Globus pallidus (tissue), 1 donor: ENCODE results near the gene CLIC3.
"Not testable (repeated sequence)": the region's sequence is repeated elsewhere in the genome, so short reads cannot be mapped to it uniquely, and the experiment has no call there.

Source experiments
- DNase-seq: peaks from one replicate; pipeline ENCODE4 v3.0.0-alpha.2; 2015; ENCODE audit warnings: low spot score

Gene CLIC3

DNA sequence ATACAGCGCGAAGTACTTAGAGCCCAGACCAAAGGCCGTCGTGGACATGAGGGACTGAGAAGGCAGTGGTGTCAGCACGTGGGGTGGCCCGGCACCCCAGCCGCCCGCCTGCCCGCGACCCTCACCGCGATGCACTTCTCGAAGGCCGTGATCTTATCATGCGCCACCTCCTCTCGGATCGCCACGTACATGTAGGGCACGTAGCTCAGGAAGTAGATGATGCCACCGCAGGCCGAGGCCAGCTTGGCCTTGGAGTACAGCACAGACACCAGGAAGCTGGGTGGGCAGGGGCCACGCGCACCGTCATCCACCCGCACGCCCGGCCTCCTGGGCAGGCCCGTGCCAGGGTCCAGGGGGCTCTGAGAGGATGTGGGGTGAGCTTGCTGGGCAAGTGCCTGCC is 20.7 kb upstream of the CLIC3 start:
- DNase-seq, result no peak

DNA sequence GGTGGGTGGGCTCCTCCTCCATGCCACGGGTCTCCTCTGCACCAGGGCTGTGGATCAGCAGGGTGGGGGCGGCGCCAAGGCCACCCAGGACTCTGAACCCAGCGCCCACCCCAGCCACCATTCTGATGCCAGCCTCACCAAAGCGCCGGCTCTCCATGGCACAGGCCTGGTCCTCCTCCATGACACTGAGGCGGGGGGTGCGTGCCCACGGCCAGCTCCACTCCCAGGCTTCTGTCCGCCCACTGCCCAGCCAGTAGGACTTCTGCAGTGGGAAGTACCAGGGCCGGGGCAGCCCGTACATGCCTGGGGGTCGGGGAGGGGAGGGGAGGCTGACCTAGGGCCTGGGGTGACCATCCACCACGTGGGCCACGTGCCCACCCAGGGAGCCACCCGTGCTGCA is 20.1 kb upstream of the CLIC3 start:
- DNase-seq, result no peak

DNA sequence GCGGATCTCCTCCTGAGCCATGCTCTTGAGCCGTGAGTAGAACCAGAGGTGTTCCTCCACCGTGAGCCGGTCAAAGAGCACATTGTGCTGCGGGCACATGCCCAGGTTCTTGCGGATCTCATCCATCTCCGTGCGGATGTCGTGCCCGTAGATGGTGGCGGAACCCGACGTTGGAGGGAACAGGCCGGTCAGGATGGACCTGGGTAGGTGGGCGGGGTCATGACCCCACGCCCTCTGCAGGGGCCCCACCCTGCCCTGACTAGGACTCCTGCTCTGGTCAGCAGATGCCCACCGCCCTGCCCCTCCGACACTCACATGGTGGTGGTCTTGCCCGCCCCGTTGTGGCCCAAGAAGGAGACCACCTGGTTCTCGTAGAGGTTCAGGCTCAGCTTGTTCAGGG is 19.6 kb upstream of the CLIC3 start:
- DNase-seq, result no peak

DNA sequence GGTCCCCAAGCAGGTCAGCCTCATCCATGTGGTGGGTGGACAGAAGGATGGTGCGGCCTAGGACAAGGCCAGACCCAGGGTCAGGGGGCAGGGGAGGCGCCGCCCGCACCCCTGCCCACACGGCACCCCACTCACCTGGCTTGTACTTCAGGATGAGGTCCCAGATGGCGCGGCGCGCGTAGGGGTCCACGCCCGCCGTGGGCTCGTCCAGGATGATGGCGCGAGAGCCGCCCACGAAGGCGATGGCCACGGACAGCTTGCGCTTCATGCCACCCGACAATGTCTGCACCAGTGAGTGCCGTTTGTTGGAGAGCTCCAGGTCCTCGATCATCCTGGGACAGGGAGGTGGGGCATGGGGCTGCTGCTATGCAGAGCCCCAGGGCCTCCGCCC is 19.2 kb upstream of the CLIC3 start:
- DNase-seq, result no peak

DNA sequence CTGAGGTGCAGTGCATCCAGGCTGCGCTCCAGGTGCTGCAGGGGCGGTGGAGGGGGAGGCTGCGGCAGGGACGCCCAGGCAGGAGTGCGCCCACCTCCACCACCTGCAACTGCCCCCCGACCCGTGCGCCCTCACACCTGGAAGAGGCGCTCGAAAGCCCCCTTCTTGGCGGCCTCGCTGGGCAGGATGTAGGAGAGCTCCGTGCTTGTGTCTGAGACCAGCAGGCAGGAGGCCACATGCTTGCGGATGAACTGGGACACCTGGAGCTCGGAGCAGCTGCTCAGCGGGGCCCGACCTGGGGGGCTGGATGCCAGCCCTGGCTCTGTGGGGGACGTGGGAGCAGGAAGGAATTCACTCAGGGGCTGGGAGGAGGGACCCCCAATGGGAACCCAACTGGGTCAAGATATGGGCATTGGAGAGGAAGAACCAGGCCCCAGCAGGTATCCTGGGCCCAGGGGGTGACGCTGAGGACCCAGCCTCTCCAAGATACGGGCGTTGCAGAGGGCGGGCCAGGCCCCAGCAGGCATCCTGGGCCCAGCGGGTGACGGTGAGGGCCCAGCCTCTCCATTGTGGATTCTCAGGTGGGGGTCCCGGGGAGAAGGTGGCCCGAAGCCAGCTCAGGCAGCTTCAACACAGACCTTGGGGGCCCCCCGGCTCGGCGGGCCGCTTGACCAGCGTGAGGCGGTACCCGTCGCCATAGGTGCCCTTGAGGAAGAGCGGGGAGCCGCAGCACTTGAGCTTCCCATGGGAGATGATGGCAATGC is 18.6 kb upstream of the CLIC3 start:
- no peak for DNase-seq

DNA sequence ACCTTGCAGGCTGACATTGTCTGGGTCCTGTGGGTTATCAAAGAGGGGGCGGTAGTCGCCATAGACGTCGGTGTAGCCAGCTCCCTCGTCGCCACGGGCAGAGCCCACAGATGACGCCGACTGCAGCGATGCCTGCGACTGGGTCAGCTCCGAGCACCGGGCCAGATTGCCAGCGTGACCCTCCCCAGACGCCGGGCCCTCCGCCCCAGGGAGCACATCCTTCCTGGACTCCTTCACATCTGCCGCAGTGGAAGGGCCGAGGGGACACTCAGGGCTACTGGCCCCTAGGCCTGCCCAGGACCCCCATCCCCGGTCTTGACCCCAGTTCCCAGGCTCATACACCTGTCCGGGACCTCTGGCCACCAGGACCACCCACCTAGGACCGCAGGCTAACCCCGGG is 17.8 kb upstream of the CLIC3 start:
- no peak for DNase-seq

DNA sequence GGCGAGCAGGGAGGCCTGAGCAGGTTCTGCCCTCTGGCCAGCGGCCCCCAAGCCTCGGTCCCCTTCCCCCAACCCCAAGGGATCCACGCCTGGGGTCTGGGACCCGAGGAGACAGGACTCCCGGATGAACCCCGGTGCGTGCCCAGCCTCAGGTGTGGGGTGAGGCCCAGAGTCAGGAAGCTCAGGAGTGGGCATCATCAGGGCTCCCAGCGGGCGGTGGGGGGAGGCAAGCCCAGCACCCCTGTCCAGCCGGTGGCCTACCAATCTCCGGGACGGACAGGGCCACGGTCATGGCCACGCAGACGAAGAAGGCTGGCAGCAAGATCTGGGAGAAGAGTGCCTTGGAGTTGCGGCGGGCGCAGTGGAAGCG is 17.2 kb upstream of the CLIC3 start:
- DNase-seq, result no peak

DNA sequence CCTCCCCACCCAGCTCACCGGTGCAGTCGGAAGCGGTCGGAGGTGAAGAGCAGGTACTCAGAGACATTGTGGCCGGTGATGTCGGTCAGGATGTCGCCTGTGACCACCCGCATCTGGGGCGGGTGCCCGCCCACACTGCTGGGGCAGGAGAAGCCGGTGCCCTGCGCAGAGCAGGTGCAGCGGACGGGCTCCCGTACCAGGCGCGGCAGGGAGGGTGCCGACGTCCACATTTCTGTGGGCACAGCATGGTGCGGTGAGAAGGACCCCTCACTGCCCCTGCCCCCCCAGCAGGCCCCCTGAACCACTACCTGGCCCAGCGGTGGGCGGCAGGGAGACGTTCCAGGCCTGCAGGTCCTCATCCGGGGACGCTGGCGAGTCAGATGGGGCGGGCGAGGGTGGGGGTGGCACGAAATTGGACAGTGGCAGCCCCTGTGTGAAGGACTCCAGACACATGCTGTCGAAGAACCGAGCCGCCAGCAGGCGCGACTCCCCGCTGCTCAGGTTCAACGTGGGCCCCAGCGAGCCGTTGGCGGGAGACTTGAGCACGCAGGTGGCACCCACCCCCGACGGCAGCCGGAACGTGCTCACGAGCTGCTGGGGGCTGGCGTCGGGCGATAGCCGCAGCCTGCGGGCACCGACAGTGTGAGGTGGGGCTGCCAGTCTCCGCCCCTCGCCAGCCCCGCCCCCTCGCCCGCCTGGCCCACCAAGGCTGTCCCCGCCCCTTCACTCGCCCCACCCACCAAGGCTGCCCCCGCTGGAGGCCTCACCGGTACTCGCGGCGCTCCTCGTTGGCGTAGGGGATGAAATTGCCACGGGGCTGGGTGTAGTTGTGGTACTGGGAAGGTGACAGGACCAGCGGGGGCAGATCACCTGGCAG is 16.6 kb upstream of the CLIC3 start:
- DNase-seq, result no peak

DNA sequence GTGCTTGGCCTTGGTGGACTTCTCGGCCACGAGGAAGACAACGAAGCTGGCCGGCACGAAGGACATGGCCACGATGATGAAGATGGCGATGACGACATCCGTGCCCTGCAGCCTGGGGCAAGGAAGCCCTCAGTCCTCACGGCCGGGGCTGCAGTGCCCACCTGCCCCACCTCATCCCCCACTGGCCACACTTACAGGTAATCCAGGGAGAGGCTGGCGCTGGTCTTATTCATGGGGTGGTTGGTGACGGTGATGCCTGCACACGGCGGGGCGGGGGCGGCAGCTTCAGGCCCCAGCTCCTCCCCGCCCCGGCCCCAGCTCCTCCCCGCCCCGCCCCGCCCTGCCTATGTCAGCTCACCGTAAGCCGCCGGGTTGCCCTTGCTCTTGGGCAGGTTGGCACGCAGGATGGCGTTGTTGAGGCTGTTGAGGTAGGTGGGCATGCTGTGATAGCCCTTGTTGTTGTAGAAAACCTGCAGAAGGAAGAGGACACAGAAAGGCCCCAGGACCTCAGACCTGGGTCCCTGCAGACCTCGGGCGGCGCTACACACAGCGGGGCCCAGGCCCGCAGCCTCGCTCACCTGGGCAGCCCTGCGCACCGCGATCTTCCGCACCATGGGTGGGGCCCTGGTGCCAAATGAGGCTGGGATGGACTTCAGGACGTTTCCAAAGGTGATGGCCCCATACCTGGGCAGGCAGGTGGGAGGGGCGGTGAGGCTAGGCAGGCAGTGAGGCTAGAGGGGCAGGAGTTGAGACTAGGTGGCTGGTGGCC is 15.7 kb upstream of the CLIC3 start:
- no peak for DNase-seq

DNA sequence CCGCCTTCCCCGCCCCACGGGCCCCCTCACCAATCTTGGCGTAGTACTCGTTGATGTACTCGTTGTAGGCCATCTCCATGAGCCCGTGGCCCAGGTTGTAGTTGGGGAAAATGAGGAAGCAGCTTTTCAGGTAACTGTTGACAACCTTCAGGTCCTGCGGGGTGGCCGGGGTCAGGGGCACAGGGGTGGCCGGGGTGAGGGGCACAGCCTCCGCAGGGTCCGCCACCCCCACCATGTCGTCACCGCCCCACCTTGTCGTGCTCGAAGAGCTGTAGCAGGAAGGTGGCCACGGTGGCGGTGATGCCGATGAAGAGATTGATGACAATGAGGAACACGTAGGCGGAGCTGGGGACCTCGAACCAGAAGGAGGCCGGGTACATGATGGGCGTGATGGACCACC is 14.8 kb upstream of the CLIC3 start:
- no peak for DNase-seq

DNA sequence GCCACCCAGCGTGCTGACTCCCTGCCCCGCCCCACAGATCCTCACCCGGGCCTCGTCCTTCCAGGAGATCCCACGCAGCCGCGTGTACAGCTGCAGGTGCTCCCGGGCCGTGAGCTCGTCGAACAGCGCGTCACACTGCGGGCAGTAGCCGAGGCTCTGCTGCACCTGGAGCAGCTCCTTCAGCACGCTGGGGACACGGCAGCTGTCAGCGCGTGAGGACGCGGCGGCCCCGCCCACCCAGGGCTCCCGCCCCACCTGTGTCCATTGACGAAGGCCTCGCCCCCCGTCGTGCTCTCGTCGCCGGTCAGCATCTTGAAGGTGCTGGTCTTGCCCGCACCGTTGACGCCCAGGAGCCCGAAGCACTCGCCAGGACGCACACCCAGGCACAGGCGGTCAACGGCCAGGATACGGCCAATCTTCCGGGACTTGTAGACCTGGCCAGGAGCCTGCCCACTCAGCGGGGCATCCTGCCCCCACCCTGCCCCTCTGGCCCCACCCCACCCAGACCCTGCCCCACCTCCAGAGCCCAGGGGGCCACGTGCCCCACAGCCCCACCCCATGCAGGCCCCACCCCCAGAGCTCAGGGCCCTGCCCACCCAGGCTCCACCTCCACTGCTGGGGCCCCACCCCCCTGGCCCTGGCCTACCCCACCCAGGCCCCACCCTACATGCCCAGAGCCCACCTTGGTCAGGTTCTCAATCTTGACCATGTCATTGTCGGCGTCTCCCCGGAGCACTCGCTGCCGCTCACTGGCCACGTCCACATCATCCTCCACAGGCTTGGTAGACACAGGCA is 13.8 kb upstream of the CLIC3 start:
- no peak for DNase-seq

DNA sequence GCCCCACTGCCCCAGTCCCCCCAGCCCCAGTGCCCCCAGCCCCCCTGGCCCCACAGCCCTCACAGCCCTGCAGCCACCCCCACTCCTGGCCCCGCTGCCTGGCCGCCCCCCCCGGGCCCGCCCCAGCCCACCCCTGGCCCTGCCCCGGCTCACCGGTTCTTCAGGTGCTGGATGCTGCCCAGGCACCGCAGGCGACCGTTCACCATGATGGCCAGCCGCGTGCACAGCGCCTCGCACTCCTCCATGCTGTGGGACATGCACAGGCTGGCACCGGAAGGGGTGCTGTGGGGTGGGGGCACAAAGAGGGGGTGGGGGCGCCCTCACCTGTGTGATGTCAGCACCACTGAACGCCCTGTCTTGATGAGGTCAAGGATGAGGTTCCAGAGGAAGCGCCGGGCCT is 12.8 kb upstream of the CLIC3 start:
- DNase-seq, result no peak

DNA sequence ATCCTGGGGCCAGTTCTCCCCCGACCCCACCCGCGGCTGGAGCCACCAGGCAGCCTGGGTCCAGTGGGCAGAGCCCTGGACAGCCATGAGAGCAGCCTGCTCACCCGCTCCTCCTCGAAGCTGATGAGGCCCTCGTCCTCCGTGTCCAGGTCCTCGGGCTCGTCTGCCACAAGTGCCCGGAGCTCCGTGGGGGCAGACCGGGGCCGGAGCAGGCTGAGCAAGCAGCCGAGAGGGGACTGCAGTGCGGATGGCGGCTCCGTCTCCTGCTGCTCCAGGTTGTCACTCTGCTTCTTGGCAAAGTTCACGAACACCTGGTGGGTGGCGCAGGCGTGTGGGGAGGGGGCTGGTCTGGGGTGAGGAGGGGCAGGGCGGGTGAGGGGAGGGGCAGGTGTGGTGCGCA is 11.9 kb upstream of the CLIC3 start:
- no peak for DNase-seq

DNA sequence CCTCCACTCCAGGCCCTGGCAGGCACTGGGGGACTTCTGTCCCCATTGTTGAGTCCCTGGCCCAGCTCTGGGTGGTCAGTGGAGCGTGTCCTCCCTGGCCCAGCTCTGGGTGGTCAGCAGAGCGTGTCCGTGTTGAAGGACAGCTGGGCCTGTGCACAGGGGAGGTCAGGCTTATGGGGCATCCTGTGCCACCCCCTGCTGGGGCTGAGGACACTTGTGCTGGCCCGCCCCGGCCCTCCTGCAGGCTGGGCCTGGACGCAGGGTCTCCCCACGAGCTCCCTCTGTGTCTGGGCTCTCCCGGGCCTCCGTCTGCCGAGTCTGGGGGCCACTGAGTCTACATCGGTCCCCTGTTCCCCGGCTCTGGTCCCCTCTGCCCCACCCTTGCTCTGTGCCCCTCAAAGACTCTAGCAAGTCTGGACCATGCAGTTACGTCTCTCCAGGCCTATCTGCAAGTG is 11.5 kb upstream of the CLIC3 start:
- no peak for DNase-seq

DNA sequence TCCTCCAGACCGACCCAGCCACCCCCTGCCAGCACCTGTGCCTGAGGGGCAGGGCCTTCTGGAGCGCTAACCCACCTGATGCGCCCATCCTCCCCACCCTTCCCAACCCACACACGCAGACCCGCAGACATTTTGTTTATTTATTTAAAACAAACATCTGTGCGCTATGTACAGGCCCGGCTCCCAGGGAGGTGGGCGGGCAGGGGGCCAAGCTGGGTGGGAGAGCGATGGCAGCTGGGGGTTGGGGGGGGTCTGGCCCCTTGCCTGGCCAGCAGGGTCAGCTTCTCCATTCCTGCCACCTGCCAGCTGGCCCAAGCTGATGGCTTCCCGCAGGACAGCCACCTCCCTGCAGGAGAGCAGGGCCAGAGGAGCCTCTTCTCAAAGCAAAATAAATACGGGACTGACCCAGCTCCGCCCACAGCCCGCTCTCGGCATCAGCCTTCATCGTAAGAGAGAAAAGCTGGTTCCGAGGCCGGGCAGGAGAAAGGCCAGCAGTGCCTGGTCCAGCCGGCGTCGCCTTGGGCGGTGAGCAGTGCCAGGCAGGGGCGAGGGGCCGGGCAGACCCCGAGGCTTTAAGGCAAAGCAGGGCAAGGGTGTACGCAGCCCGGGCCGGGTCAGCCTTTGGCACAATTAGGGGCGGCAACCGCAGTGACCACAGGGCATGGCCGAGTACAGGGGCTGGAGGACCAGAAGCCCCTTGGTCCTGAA is 10.9 kb upstream of the CLIC3 start:
- DNase-seq, result no peak

DNA sequence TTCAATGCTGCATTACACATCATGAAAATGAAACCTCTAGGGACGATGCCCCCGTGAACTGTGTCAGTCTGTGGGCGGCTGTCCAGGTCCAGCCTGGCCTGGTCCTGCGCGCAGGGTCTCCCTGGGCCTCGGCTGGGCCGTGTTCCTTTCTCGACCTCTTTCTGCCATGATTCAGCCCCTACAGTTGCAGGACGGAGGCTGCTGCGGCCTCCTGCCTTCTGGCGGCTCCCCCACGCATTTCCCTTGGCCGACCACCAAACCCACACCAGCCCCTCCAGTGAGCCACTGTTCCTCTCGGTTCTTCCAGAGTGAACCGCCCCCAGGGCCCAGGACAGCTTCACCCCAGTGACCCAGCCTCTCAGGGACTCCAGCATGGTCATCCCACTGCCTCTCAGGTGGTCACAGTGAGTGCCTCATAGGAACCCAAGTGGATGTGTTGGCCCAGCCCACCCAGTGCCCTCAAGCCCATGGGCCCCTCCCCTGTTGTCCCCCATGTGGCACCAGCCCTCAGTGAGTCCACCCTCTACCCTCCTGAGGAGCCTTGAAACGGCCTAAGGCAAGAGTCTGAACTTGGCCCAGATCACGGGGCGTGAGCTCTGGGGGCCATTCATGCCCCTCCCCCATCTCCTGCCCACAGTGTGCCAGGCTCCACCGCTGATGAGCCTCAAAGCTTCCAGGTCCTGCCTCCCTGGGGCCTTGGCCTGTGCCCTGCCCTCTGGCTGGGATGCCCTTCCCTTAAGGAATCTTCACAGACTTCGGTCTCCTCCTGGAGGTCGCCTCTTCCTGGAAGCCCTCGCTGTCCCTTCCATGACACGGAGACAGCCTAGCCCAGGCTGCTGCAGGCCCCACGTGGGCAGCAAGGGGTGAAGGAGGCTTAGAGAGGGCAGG is 10.0 kb upstream of the CLIC3 start:
- no peak for DNase-seq

DNA sequence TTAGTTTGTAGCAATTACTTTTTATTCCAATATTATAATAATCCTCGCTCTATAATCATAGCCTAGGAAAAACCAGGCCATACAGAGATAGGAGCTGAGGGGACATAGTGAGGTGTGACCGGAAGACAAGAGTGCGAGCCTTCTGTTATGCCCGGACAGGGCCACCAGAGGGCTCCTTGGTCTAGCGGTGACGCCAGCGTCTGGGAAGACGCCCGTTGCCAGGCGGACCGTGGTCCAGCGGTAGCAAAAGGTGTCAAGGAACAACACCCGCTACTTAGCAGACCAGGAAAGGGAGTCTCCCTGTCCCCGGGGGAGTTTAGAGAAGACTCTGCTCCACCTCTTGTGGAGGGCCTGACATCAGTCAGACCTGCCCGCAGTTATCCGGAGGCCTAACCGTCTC is 7.9 kb upstream of the CLIC3 start:
- DNase-seq, result not testable (repeated sequence)

DNA sequence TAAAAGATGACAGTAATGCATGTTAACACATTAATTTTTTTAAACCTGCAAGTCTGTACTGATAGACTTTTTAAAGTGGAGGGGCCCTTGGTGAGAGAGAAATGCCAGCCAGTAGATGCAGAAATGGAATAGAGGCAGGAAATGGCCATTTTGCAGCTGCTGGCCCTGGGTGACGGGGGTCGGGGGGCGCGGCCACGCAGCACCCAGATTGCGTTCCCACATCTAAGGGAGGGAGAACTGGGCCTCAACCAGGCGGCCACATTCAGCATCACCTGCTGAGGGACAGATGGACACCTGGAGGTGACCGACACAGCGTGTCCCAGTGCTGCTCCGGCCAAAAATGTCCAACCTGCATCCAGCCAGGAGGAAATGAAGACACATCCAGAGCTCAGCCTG is 6.3 kb upstream of the CLIC3 start:
- DNase-seq, result no peak

DNA sequence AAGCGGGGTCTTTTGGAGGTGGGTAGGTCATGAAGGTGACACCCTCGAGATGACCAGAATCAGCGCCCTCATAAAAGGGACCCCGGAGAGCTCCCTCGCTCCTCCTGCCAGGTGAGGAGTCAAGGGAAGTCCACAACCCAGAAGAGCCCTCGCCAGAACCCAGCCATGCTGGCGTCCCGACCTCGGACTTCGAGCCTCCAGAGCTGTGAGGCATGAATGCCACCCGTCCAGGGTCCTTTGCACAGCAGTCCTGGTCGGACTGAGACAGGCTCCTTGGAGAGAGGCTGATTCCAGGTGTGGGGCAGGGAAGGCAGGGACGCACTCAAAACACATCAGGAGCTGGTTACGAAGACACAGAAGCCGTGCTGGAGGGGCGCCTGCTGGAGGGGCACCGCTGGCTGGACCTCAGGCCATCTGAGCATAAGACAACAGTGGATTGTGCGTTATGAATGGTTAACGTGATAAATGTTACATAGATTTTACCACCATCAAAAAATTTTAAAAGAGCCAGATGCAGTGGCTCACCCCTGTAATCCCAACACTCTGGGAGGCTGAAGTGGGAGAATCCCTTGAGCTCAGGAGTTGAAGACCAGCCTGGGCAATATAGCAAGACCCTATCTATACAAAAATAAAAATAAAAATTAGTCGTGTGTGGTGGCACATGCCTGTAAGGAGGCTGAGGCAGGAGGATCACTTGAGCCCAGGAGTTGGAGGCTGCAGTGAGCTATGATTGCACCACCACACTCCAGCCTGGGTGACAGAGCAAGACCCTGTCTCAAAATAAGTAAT is 5.7 kb upstream of the CLIC3 start:
- DNase-seq, result no peak
